GM12878 (cell line): ENCODE measurements around the gene HSD3B2. TPM values are rescaled to one million over a fixed set of nuclear protein-coding genes. Genes with fewer than 3 reads are reported as not detected.

Experiments
- ATAC-seq: fragments of 200-7000 bp; cut with Tn5 transposase; 3 replicates; pipeline ENCODE4 v1.9.1; 2020; ENCODE audit warnings: mild to moderate bottlenecking, moderate library complexity
- BruUV-seq: library from RNA; stranded (reverse); fragments of 400-500 nt; replicated peaks from 2 replicates; lab custom pipeline; 2021; lab: Mats Ljungman, UMichigan
- CTCF ChIA-PET: fragments of 300-600 bp; sonication (Branson Sonifier 250); formaldehyde crosslinking; extraction: SDS; loops from one replicate; lab custom pipeline; 2021; ENCODE audit warnings: inconsistent platforms; lab: Yijun Ruan, JAX
- POLR2A ChIA-PET: fragments of 350-600 bp; formaldehyde crosslinking; extraction: SDS; loops from one replicate; lab custom pipeline; 2021; ENCODE audit warnings: inconsistent platforms; lab: Charles Lee
- RAD21 ChIA-PET: fragments of 300-600 bp; sonication (Branson Sonifier 250); formaldehyde crosslinking; loops from one replicate; lab custom pipeline; 2023; ENCODE audit warnings: antibody characterized with exemption; ENCODE audit not compliant: unreplicated experiment; lab: Charles Lee
- SMC1A ChIA-PET: fragments of 300-600 bp; sonication (Branson Sonifier 250); formaldehyde crosslinking; loops from one replicate; lab custom pipeline; 2023; ENCODE audit not compliant: unreplicated experiment, uncharacterized antibody; lab: Charles Lee
- DNase-seq: peaks from one replicate; pipeline ENCODE4 v3.0.0-alpha.2; 2011; ENCODE audit warnings: low read depth, low spot score
- FAIRE-seq: peaks from 3 replicates; lab custom pipeline; 2011; peaks lifted over from hg19 to GRCh38; lab: Jason Lieb, UNC
- H2AFZ ChIP-seq: 2 replicates; pipeline ENCODE4 v1.6.0; 2011; ENCODE audit warnings: low read depth, low read length, control low read depth; ENCODE audit not compliant: control insufficient read depth
- H3K27ac ChIP-seq: 2 replicates; pipeline ENCODE4 v1.5.1; 2011; ENCODE audit warnings: control low read depth; ENCODE audit not compliant: control insufficient read depth, insufficient read depth
- H3K27me3 ChIP-seq, 2 experiments: replicated peaks in 1 of 2; 2 replicates each; pipeline versions ENCODE4 v1.6.0 to v1.6.1; 2011; ENCODE audit warnings: low read length in 1 of 2; ENCODE audit not compliant: control insufficient read depth in 2 of 2, insufficient read depth in 2 of 2
- H3K36me3 ChIP-seq, 2 experiments: 2 replicates each; pipeline ENCODE4 v1.5.1; 2011; ENCODE audit warnings: low read length in 1 of 2; ENCODE audit not compliant: control insufficient read depth in 2 of 2, insufficient read depth in 2 of 2
- H3K4me1 ChIP-seq: 2 replicates; pipeline ENCODE4 v1.6.1; 2011; ENCODE audit warnings: mild to moderate bottlenecking, low read length, moderate library complexity, mixed read lengths; ENCODE audit not compliant: control insufficient read depth, insufficient read depth
- H3K4me2 ChIP-seq: 2 replicates; pipeline ENCODE4 v1.6.0; 2011; ENCODE audit warnings: control low read depth; ENCODE audit not compliant: control insufficient read depth, insufficient read depth
- H3K4me3 ChIP-seq: fragments of 200-600 bp; sonication (generic); 2 replicates; pipeline ENCODE4 v1.5.1; 2016
- H3K79me2 ChIP-seq: 2 replicates; pipeline ENCODE4 v1.6.0; 2011; ENCODE audit warnings: low read length; ENCODE audit not compliant: control insufficient read depth, insufficient read depth
- H3K9ac ChIP-seq: 2 replicates; pipeline ENCODE4 v1.8.0; 2011; ENCODE audit warnings: low read length, control low read depth, mixed read lengths; ENCODE audit not compliant: control insufficient read depth, insufficient read depth
- H3K9me3 ChIP-seq: replicated peaks from 3 replicates; pipeline ENCODE4 v1.5.1; 2011; ENCODE audit warnings: mild to moderate bottlenecking, low read length; ENCODE audit not compliant: control insufficient read depth, insufficient read depth
- H4K20me1 ChIP-seq: 2 replicates; pipeline ENCODE4 v1.6.0; 2011; ENCODE audit not compliant: control insufficient read depth, insufficient read depth
- BHLHE40 ChIP-seq, 2 experiments: fragments of 450-650 bp in 1 of 2; IDR thresholded peaks; 2 replicates each; pipeline ENCODE4 v1.6.1; 2011 to 2017; ENCODE audit warnings: low read depth in 2 of 2, borderline replicate concordance in 1 of 2, improper control_type of control experiment in 1 of 2, low read length in 1 of 2, mild to moderate bottlenecking in 1 of 2
- ESRRA ChIP-seq: IDR thresholded peaks from 2 replicates; pipeline ENCODE4 v1.6.1; 2012; ENCODE audit warnings: mild to moderate bottlenecking, low read length, improper control_type of control experiment
- IRF4 ChIP-seq: IDR thresholded peaks from 2 replicates; pipeline ENCODE4 v1.6.1; 2011; ENCODE audit warnings: low read depth, low read length
- KAT2A ChIP-seq: conservative IDR thresholded peaks from 2 replicates; pipeline ENCODE4 v1.6.1; 2011; ENCODE audit warnings: low read depth, low read length; ENCODE audit not compliant: control insufficient read depth
- MEF2B ChIP-seq: fragments of 450-650 bp; IDR thresholded peaks from 2 replicates; pipeline ENCODE4 v1.6.1; 2018; ENCODE audit warnings: mild to moderate bottlenecking, moderate library complexity; ENCODE audit not compliant: partially characterized antibody, poor library complexity, severe bottlenecking
- MTA2 ChIP-seq: fragments of 450-650 bp; IDR thresholded peaks from 2 replicates; pipeline ENCODE4 v1.6.1; 2016; ENCODE audit warnings: low read depth, mild to moderate bottlenecking, moderate library complexity
- MYC ChIP-seq: IDR thresholded peaks from 2 replicates; pipeline ENCODE4 v1.6.1; 2011; ENCODE audit warnings: mild to moderate bottlenecking, low read length, moderate library complexity, inconsistent platforms; ENCODE audit not compliant: insufficient read depth, insufficient replicate concordance, insufficient read length, severe bottlenecking
- NRF1 ChIP-seq: conservative IDR thresholded peaks from 2 replicates; pipeline ENCODE4 v1.6.1; 2011; ENCODE audit warnings: mild to moderate bottlenecking, low read depth, low read length, improper control_type of control experiment
- PML ChIP-seq: IDR thresholded peaks from 2 replicates; pipeline ENCODE4 v1.6.1; 2012; ENCODE audit warnings: low read length, inconsistent platforms
- RCOR1 ChIP-seq: conservative IDR thresholded peaks from 2 replicates; pipeline ENCODE4 v1.6.1; 2012; ENCODE audit warnings: low read depth, low read length, improper control_type of control experiment
- STAT1 ChIP-seq: fragments of 450-650 bp; conservative IDR thresholded peaks from 2 replicates; pipeline ENCODE4 v1.6.1; 2014; ENCODE audit warnings: antibody characterized with exemption, mild to moderate bottlenecking
- TARDBP ChIP-seq: IDR thresholded peaks from 2 replicates; pipeline ENCODE4 v1.6.1; 2016; ENCODE audit warnings: borderline replicate concordance
- ZZZ3 ChIP-seq: IDR thresholded peaks from 2 replicates; pipeline ENCODE4 v1.6.1; 2011; ENCODE audit warnings: low read depth; ENCODE audit not compliant: control insufficient read depth, insufficient read length
- WGBS: methylation state at CpG from one replicate; pipeline ENCODE4 v1.1.6; 2016; ENCODE audit warnings: low lambda C conversion rate; ENCODE audit not compliant: insufficient replicate concordance, insufficient coverage; ENCODE audit errors: missing lambda C conversion rate; 5-methylcytosine and 5-hydroxymethylcytosine counted together
- in situ Hi-C: fragments of 300-500 bp; cut with MboI; formaldehyde crosslinking; loops from 9 replicates; pipeline ENCODE4 v1.14.3; 2018; ENCODE audit warnings: mixed read lengths
- intact Hi-C: fragments of 100-400 bp; cut with micrococcal nuclease; formaldehyde crosslinking; loops from one replicate; pipeline ENCODE4 v1.14.2; 2022; ENCODE audit not compliant: unreplicated experiment
- polyA plus RNA-seq, 11 experiments: library from polyadenylated mRNA; depleted of rRNA in 4 of 11; unstranded in 6 of 11; stranded (reverse) in 5 of 11; fragments of >200 nt; fragmentation: Nextera tagmentation in 4 of 11; fragmentation: Illumina TruSeq in 1 of 11; extraction: Ambion mirVana in 4 of 11; extraction: Trizol in 1 of 11; gene quantifications; 1 replicate in 1 of 11; 2 replicates in 10 of 11; pipeline versions ENCODE4 v1.2.1 to v1.2.3, GENCODE V29; 2011 to 2016; ENCODE audit warnings: inconsistent platforms in 2 of 11, missing spikeins in 2 of 11, low read depth in 1 of 11
- total RNA-seq, 4 experiments: library from RNA; depleted of rRNA in 3 of 4; stranded (reverse); fragments of >200 nt in 3 of 4; fragmentation: Illumina TruSeq in 1 of 4; extraction: Trizol in 1 of 4; gene quantifications; 2 replicates each; pipeline versions ENCODE4 v1.2.1 to v1.2.3, GENCODE V29; 2013 to 2021
- TF ChIP-seq, protein P1 (sequence below): IDR thresholded peaks from 2 replicates; pipeline ENCODE4 v1.6.1; 2011; ENCODE audit warnings: mild to moderate bottlenecking, low read depth, low read length, moderate library complexity; ENCODE audit not compliant: insufficient replicate concordance
- TF ChIP-seq, protein P2 (sequence below): fragments of 450-650 bp; conservative IDR thresholded peaks from 2 replicates; pipeline ENCODE4 v1.6.1; 2017; ENCODE audit warnings: mild to moderate bottlenecking, moderate library complexity

The HSD3B2 gene
- total and polyA plus RNA-seq, 10 of the 15 experiments (the other 5 are each of a cell fraction or from before 2014, with no cell fraction given): 0.56 TPM; not detected in 9

DNA sequence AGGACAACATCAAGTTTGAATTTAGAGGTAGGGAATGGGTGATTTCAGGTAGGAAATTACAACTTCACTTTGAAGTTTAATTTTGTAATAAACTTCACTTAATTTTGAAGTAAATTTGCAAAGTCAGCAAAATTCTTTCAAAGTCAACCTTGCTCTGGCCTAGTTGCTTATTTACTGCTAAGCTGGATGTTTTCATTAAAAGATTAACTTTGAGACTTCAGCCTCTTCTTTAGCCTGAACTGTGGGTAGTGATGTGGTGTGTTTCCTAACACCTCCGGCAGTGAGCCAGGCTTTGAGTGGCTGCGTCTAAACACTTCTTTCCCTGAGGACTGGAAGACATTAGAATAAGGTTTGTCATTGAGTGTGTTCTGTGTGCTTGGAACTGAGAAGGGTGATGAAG, 46.4 kb upstream of the HSD3B2 start, which contains the start of gene HAO2 (continued):
- TF ChIP-seq MYC (no peak), KAT2A (no peak), TARDBP (no peak), ESRRA (no peak), RCOR1 (no peak), MEF2B (no peak)
- TF ChIP-seq, protein P1, sequence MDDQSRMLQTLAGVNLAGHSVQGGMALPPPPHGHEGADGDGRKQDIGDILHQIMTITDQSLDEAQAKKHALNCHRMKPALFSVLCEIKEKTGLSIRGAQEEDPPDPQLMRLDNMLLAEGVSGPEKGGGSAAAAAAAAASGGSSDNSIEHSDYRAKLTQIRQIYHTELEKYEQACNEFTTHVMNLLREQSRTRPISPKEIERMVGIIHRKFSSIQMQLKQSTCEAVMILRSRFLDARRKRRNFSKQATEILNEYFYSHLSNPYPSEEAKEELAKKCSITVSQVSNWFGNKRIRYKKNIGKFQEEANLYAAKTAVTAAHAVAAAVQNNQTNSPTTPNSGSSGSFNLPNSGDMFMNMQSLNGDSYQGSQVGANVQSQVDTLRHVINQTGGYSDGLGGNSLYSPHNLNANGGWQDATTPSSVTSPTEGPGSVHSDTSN: no peak

DNA sequence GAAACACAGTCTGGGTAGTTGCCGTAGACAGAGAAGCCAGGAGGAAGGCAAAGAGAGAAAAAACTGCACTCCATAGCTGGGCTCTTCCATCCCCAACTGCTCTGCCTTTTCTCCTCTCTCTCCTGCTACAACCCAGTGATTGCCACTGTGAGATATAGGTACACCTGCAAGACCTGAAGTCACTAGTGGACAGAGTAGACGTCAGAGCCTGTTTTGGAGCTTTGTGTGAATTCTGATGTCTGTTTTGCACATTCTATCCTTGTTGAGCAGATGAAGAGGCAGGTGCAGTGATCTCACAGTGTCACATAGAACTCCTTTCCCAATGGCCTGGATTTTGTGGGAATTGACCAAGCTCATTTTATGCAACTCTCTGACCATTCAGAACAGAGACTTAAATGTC, 44.2 kb upstream of the HSD3B2 start:
- Histone ChIP-seq H3K79me2 (no peaks in the 10 kb centered on the region), H3K4me3 (no peak overlapping the region), H4K20me1 (no peaks in the 10 kb centered on the region), H2AFZ (no peak overlapping the region), H3K27ac (no peak overlapping the region), H3K9ac (no peak overlapping the region), H3K9me3 (no peaks in the 10 kb centered on the region; the same call in 2 of the 3 replicates), H3K4me1 (peaks cover 5% of the 10 kb centered on the region; the same call in 1 of the 2 replicates), H3K36me3 (no peaks in the 10 kb centered on the region)
- ChIA-PET POLR2A (no interaction called here), RAD21 (interaction anchor here (0.9 to 2.0 kb wide), 6 partner anchors 13 to 155 kb away, joined by 3 to 6 read pairs (median 3); no protein-coding TSS in a partner anchor), SMC1A (interaction anchor here (0.7 to 7.2 kb wide), 12 partner anchors 9 to 202 kb away, joined by 3 to 73 read pairs (median 5); no protein-coding TSS in a partner anchor)
- intact Hi-C loops (loop anchor here (5.0 to 10.0 kb wide), 2 partner anchors 104 to 177 kb away; no protein-coding TSS in a partner anchor), in situ Hi-C loops (loop anchor here (10.0 kb wide), 1 partner anchor 304 kb away; no protein-coding TSS in a partner anchor)
- 47% methylated on average over 2 of the region's 2 CpGs for WGBS
- no peak for DNase-seq
- no TSS peak for BruUV-seq
- ATAC-seq: no peak
- TF ChIP-seq IRF4: no peak
- TF ChIP-seq NRF1: no peak
- TF ChIP-seq, protein P2, sequence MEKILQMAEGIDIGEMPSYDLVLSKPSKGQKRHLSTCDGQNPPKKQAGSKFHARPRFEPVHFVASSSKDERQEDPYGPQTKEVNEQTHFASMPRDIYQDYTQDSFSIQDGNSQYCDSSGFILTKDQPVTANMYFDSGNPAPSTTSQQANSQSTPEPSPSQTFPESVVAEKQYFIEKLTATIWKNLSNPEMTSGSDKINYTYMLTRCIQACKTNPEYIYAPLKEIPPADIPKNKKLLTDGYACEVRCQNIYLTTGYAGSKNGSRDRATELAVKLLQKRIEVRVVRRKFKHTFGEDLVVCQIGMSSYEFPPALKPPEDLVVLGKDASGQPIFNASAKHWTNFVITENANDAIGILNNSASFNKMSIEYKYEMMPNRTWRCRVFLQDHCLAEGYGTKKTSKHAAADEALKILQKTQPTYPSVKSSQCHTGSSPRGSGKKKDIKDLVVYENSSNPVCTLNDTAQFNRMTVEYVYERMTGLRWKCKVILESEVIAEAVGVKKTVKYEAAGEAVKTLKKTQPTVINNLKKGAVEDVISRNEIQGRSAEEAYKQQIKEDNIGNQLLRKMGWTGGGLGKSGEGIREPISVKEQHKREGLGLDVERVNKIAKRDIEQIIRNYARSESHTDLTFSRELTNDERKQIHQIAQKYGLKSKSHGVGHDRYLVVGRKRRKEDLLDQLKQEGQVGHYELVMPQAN: no peak
- no peak for TF ChIP-seq ZZZ3
- TF ChIP-seq STAT1: no peak
- no peak for TF ChIP-seq MTA2
- TF ChIP-seq BHLHE40 (IDR thresholded peaks at IDR 0.05; ENCODE audit: borderline replicate concordance in 1 of 2, low read depth in 2 of 2, low read length in 1 of 2): no peak
- no peak for TF ChIP-seq PML
- TF ChIP-seq, all 136 proteins: peak for 0
- H3K4me2 ChIP-seq: no peak overlapping the region
- FAIRE-seq: no peak
- H3K27me3 ChIP-seq: no peaks in the 10 kb centered on the region
- CTCF ChIA-PET: interaction anchor here (0.6 to 8.9 kb wide), 11 partner anchors 10 to 241 kb away, joined by 3 to 144 read pairs (median 5); no protein-coding TSS in a partner anchor
